GM23338 (cell line): ENCODE measurements around the gene NTMT1. TPM values are rescaled to one million over a fixed set of nuclear protein-coding genes. Genes with fewer than 3 reads are reported as not detected.

ENCODE experiments used
- ATAC-seq: fragments of 200-7000 bp; cut with Tn5 transposase; 3 replicates; pipeline ENCODE4 v1.9.1; 2020
- DNase-seq: peaks from one replicate; pipeline ENCODE4 v3.0.0-alpha.2; 2015; ENCODE audit warnings: low spot score
- H2AFZ ChIP-seq: fragments of 200-600 bp; sonication (generic); 2 replicates; pipeline ENCODE4 v1.8.0; 2016; ENCODE audit warnings: antibody characterized with exemption, mild to moderate bottlenecking, moderate library complexity
- H3F3A ChIP-seq: fragments of 200-600 bp; sonication (generic); replicated peaks from 2 replicates; pipeline ENCODE4 v1.8.0; 2017; ENCODE audit warnings: antibody characterized with exemption, mixed run types, low read depth
- H3K27ac ChIP-seq: fragments of 200-600 bp; sonication (generic); 2 replicates; pipeline ENCODE4 v1.6.1; 2016; ENCODE audit warnings: low read depth
- H3K27me3 ChIP-seq: fragments of 200-600 bp; sonication (generic); 2 replicates; pipeline ENCODE4 v1.8.0; 2016; ENCODE audit warnings: mild to moderate bottlenecking, mixed run types, moderate library complexity; ENCODE audit not compliant: insufficient read depth
- H3K36me3 ChIP-seq: fragments of 200-600 bp; sonication (generic); 2 replicates; pipeline ENCODE4 v1.8.0; 2016; ENCODE audit warnings: mild to moderate bottlenecking; ENCODE audit not compliant: insufficient read depth
- H3K4me1 ChIP-seq: fragments of 200-600 bp; sonication (generic); 2 replicates; pipeline ENCODE4 v1.8.0; 2016; ENCODE audit warnings: mild to moderate bottlenecking, moderate library complexity; ENCODE audit not compliant: insufficient read depth
- H3K4me2 ChIP-seq: fragments of 200-600 bp; sonication (generic); 2 replicates; pipeline ENCODE4 v1.7.1; 2017; ENCODE audit warnings: mixed run types
- H3K4me3 ChIP-seq: fragments of 200-600 bp; sonication (generic); 2 replicates; pipeline ENCODE4 v1.6.1; 2016; ENCODE audit warnings: mixed run types
- H3K79me2 ChIP-seq: fragments of 200-600 bp; sonication (generic); replicated peaks from 2 replicates; pipeline ENCODE4 v1.8.0; 2017; ENCODE audit warnings: mild to moderate bottlenecking; ENCODE audit not compliant: insufficient read depth
- H3K9me2 ChIP-seq: fragments of 200-600 bp; sonication (generic); 2 replicates; pipeline ENCODE4 v1.8.0; 2017; ENCODE audit not compliant: insufficient read depth
- H4K20me1 ChIP-seq: fragments of 200-600 bp; sonication (generic); replicated peaks from 2 replicates; pipeline ENCODE4 v1.8.0; 2017; ENCODE audit warnings: mild to moderate bottlenecking; ENCODE audit not compliant: insufficient read depth
- H3K27ac Mint-ChIP-seq: 2 replicates; pipeline ENCODE4 v1.8.0; 2020; ENCODE audit warnings: inconsistent platforms, mild to moderate bottlenecking, moderate library complexity, mixed read lengths
- H3K27me3 Mint-ChIP-seq: 3 replicates; pipeline ENCODE4 v1.8.0; 2022; ENCODE audit warnings: low read depth, mild to moderate bottlenecking, moderate library complexity, mixed read lengths, inconsistent platforms; ENCODE audit not compliant: insufficient read depth, poor library complexity
- H3K36me3 Mint-ChIP-seq: 3 replicates; pipeline ENCODE4 v1.8.0; 2021; ENCODE audit warnings: low read depth, mild to moderate bottlenecking, inconsistent platforms, moderate library complexity, mixed read lengths
- H3K4me1 Mint-ChIP-seq: 3 replicates; pipeline ENCODE4 v1.8.0; 2020; ENCODE audit warnings: mild to moderate bottlenecking, inconsistent platforms, mixed read lengths
- H3K4me3 Mint-ChIP-seq: 3 replicates; pipeline ENCODE4 v1.8.0; 2021; ENCODE audit warnings: moderate library complexity, mild to moderate bottlenecking, inconsistent platforms, mixed read lengths
- H3K9me3 Mint-ChIP-seq: 3 replicates; pipeline ENCODE4 v1.8.0; 2020; ENCODE audit warnings: moderate library complexity, mild to moderate bottlenecking, inconsistent platforms, mixed read lengths
- CREB1 ChIP-seq: fragments of 250-450 bp; sonication (Bioruptor Pico); IDR thresholded peaks from 2 replicates; pipeline ENCODE4 v1.5.0; 2020; ENCODE audit warnings: low read depth, mild to moderate bottlenecking, moderate library complexity
- EZH2 ChIP-seq: fragments of 200-600 bp; sonication (generic); IDR thresholded peaks from one replicate; pipeline ENCODE4 v1.8.0; 2017; ENCODE audit warnings: antibody characterized with exemption, mild to moderate bottlenecking, low read depth; ENCODE audit not compliant: unreplicated experiment
- EZH2phosphoT487 ChIP-seq: fragments of 200-600 bp; sonication (generic); IDR thresholded peaks from one replicate; pipeline ENCODE4 v1.8.1; 2018; ENCODE audit warnings: antibody characterized with exemption; ENCODE audit not compliant: unreplicated experiment
- JUNB ChIP-seq: IDR thresholded peaks from one replicate; pipeline ENCODE4 v1.6.1; 2016; ENCODE audit warnings: antibody characterized with exemption; ENCODE audit not compliant: unreplicated experiment
- NANOG ChIP-seq: IDR thresholded peaks from 2 replicates; pipeline ENCODE4 v1.6.1; 2016; ENCODE audit warnings: antibody characterized with exemption, borderline replicate concordance
- POLR2AphosphoS5 ChIP-seq: IDR thresholded peaks from 2 replicates; pipeline ENCODE4 v1.6.1; 2016; ENCODE audit warnings: antibody characterized with exemption, low read depth
- REST ChIP-seq: IDR thresholded peaks from one replicate; pipeline ENCODE4 v1.6.1; 2018; ENCODE audit warnings: antibody characterized with exemption; ENCODE audit not compliant: unreplicated experiment
- STAT1 ChIP-seq: IDR thresholded peaks from one replicate; pipeline ENCODE4 v1.6.1; 2016; ENCODE audit warnings: antibody characterized with exemption; ENCODE audit not compliant: unreplicated experiment
- ZNF114 ChIP-seq: fragments of 250-450 bp; sonication (Bioruptor Pico); IDR thresholded peaks from 2 replicates; pipeline ENCODE4 v1.5.0; 2020; ENCODE audit warnings: mild to moderate bottlenecking, moderate library complexity
- ZNF331 ChIP-seq: fragments of 250-450 bp; sonication (Bioruptor Pico); IDR thresholded peaks from 2 replicates; pipeline ENCODE4 v1.5.0; 2020; ENCODE audit warnings: low read depth, mild to moderate bottlenecking, moderate library complexity
- polyA plus RNA-seq: library from polyadenylated mRNA; unstranded; fragments of >200 nt; fragmentation: Nextera tagmentation; extraction: Ambion mirVana; gene quantifications from 2 replicates; pipeline ENCODE4 v1.2.1, GENCODE V29; 2016
- total RNA-seq: library from RNA; depleted of rRNA; stranded (reverse); fragments of >200 nt; shearing (Covaris generic); gene quantifications from 2 replicates; pipeline ENCODE4 v1.2.3, GENCODE V29; 2014
- TF ChIP-seq, protein P1 (sequence below): IDR thresholded peaks from 2 replicates; pipeline ENCODE4 v1.6.1; 2016; ENCODE audit warnings: antibody characterized with exemption
- TF ChIP-seq, protein P2 (sequence below), 2 experiments: fragments of 200-600 bp in 1 of 2; sonication (generic) in 1 of 2; conservative IDR thresholded peaks; 2 replicates each; pipeline versions ENCODE4 v1.5.1 to v1.6.1; 2016 to 2017; ENCODE audit warnings: antibody characterized with exemption in 2 of 2, low read depth in 2 of 2, mild to moderate bottlenecking in 2 of 2, moderate library complexity in 1 of 2
- TF ChIP-seq, protein P3 (sequence below): fragments of 250-450 bp; sonication (Bioruptor Pico); IDR thresholded peaks from 2 replicates; pipeline ENCODE4 v1.5.0; 2020; ENCODE audit warnings: mild to moderate bottlenecking, moderate library complexity

The NTMT1 gene
- total and polyA plus RNA-seq, 2 experiments from 2014 or later, result 59.4 to 108 TPM

DNA sequence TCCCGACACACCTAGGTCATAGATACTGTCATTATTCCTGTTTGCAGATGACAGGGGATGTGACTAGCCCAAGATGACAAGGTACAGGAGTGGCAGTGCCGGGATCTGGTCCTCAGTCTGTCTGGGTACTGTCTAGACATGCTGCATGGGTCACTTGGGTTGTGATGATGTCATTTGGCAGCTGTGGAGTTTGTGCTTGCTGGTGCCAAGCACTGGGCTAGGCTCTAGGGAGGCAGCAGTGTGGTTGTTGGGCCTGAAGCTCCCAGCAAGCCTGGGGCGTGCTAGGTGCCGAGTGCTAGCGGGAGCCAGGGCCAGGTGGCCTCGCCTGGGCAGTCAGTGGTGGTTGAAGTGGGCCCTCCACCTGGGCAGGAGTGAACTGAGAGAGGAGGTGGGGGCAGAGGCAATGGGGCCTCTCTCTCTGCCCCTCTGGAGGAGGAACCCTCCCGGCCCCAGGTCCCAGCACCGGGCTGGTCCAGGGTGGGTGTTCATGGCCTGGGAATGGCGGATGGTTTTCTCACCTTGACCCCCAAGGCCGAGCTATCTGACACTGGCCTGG lies 24.8 kb downstream of the NTMT1 start:
- H3K4me3 ChIP-seq, result no peak overlapping the region
- H4K20me1 ChIP-seq, result no peaks in the 10 kb centered on the region
- no peak overlapping the region for H3K4me3 Mint-ChIP-seq
- no peaks in the 10 kb centered on the region for H3K36me3 ChIP-seq
- H3K9me2 ChIP-seq, result no peaks in the 10 kb centered on the region
- no peak overlapping the region for H3K27ac Mint-ChIP-seq
- no peaks in the 10 kb centered on the region for H3F3A ChIP-seq
- H3K36me3 Mint-ChIP-seq, result no peaks in the 10 kb centered on the region
- no peak overlapping the region for H2AFZ ChIP-seq
- H3K4me2 ChIP-seq, result no peak overlapping the region
- no peaks in the 10 kb centered on the region; the same call in 1 of the 2 replicates for H3K4me1 ChIP-seq
- H3K27me3 Mint-ChIP-seq, result peaks cover 11% of the 10 kb centered on the region
- ATAC-seq (no peak), DNase-seq (no peak)
- H3K4me1 Mint-ChIP-seq, result no peaks in the 10 kb centered on the region
- H3K27ac ChIP-seq, result no peak overlapping the region
- no peaks in the 10 kb centered on the region for H3K9me3 Mint-ChIP-seq
- H3K27me3 ChIP-seq, result no peaks in the 10 kb centered on the region
- no peaks in the 10 kb centered on the region for H3K79me2 ChIP-seq
- no peak for TF ChIP-seq JUNB
- TF ChIP-seq, protein P1, sequence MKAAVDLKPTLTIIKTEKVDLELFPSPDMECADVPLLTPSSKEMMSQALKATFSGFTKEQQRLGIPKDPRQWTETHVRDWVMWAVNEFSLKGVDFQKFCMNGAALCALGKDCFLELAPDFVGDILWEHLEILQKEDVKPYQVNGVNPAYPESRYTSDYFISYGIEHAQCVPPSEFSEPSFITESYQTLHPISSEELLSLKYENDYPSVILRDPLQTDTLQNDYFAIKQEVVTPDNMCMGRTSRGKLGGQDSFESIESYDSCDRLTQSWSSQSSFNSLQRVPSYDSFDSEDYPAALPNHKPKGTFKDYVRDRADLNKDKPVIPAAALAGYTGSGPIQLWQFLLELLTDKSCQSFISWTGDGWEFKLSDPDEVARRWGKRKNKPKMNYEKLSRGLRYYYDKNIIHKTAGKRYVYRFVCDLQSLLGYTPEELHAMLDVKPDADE, result no peak
- no peak for TF ChIP-seq ZNF331 (CRISPR knock-in tag)
- no peak for TF ChIP-seq STAT1
- no peak for TF ChIP-seq POLR2AphosphoS5
- TF ChIP-seq CREB1 (CRISPR knock-in tag), result no peak
- no peak for TF ChIP-seq ZNF114 (CRISPR knock-in tag)
- no peak for TF ChIP-seq NANOG
- TF ChIP-seq EZH2, result no peak
- TF ChIP-seq, protein P2, sequence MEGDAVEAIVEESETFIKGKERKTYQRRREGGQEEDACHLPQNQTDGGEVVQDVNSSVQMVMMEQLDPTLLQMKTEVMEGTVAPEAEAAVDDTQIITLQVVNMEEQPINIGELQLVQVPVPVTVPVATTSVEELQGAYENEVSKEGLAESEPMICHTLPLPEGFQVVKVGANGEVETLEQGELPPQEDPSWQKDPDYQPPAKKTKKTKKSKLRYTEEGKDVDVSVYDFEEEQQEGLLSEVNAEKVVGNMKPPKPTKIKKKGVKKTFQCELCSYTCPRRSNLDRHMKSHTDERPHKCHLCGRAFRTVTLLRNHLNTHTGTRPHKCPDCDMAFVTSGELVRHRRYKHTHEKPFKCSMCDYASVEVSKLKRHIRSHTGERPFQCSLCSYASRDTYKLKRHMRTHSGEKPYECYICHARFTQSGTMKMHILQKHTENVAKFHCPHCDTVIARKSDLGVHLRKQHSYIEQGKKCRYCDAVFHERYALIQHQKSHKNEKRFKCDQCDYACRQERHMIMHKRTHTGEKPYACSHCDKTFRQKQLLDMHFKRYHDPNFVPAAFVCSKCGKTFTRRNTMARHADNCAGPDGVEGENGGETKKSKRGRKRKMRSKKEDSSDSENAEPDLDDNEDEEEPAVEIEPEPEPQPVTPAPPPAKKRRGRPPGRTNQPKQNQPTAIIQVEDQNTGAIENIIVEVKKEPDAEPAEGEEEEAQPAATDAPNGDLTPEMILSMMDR (conservative IDR thresholded peaks at IDR 0.05; ENCODE audit: low read depth in 2 of 2), result no peak
- no peak for TF ChIP-seq EZH2phosphoT487
- TF ChIP-seq REST, result no peak
- TF ChIP-seq, protein P3, sequence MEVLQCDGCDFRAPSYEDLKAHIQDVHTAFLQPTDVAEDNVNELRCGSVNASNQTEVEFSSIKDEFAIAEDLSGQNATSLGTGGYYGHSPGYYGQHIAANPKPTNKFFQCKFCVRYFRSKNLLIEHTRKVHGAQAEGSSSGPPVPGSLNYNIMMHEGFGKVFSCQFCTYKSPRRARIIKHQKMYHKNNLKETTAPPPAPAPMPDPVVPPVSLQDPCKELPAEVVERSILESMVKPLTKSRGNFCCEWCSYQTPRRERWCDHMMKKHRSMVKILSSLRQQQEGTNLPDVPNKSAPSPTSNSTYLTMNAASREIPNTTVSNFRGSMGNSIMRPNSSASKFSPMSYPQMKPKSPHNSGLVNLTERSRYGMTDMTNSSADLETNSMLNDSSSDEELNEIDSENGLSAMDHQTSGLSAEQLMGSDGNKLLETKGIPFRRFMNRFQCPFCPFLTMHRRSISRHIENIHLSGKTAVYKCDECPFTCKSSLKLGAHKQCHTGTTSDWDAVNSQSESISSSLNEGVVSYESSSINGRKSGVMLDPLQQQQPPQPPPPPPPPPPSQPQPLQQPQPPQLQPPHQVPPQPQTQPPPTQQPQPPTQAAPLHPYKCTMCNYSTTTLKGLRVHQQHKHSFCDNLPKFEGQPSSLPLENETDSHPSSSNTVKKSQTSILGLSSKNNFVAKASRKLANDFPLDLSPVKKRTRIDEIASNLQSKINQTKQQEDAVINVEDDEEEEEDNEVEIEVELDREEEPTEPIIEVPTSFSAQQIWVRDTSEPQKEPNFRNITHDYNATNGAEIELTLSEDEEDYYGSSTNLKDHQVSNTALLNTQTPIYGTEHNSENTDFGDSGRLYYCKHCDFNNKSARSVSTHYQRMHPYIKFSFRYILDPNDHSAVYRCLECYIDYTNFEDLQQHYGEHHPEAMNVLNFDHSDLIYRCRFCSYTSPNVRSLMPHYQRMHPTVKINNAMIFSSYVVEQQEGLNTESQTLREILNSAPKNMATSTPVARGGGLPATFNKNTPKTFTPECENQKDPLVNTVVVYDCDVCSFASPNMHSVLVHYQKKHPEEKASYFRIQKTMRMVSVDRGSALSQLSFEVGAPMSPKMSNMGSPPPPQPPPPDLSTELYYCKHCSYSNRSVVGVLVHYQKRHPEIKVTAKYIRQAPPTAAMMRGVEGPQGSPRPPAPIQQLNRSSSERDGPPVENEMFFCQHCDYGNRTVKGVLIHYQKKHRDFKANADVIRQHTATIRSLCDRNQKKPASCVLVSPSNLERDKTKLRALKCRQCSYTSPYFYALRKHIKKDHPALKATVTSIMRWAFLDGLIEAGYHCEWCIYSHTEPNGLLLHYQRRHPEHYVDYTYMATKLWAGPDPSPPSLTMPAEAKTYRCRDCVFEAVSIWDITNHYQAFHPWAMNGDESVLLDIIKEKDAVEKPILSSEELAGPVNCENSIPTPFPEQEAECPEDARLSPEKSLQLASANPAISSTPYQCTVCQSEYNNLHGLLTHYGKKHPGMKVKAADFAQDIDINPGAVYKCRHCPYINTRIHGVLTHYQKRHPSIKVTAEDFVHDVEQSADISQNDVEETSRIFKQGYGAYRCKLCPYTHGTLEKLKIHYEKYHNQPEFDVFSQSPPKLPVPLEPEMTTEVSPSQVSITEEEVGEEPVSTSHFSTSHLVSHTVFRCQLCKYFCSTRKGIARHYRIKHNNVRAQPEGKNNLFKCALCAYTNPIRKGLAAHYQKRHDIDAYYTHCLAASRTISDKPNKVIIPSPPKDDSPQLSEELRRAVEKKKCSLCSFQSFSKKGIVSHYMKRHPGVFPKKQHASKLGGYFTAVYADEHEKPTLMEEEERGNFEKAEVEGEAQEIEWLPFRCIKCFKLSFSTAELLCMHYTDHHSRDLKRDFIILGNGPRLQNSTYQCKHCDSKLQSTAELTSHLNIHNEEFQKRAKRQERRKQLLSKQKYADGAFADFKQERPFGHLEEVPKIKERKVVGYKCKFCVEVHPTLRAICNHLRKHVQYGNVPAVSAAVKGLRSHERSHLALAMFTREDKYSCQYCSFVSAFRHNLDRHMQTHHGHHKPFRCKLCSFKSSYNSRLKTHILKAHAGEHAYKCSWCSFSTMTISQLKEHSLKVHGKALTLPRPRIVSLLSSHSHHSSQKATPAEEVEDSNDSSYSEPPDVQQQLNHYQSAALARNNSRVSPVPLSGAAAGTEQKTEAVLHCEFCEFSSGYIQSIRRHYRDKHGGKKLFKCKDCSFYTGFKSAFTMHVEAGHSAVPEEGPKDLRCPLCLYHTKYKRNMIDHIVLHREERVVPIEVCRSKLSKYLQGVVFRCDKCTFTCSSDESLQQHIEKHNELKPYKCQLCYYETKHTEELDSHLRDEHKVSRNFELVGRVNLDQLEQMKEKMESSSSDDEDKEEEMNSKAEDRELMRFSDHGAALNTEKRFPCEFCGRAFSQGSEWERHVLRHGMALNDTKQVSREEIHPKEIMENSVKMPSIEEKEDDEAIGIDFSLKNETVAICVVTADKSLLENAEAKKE (CRISPR knock-in tag), result no peak
